GM18868 (cell line): ENCODE results near the gene TAS1R2.
"Not testable (repeated sequence)": the region's sequence is repeated elsewhere in the genome, so short reads cannot be mapped to it uniquely, and the experiment has no call there.

Experiments used
- ATAC-seq: cut with Tn5 transposase; IDR thresholded peaks from one replicate; pipeline ENCODE4 v1.9.1; 2021; ENCODE audit warnings: mild to moderate bottlenecking, moderate library complexity; ENCODE audit not compliant: unreplicated experiment

Gene TAS1R2

GRCh38 chr1:18869847-18870594 lies 10.6 kb upstream of the TAS1R2 start:
- no peak for ATAC-seq

DNA sequence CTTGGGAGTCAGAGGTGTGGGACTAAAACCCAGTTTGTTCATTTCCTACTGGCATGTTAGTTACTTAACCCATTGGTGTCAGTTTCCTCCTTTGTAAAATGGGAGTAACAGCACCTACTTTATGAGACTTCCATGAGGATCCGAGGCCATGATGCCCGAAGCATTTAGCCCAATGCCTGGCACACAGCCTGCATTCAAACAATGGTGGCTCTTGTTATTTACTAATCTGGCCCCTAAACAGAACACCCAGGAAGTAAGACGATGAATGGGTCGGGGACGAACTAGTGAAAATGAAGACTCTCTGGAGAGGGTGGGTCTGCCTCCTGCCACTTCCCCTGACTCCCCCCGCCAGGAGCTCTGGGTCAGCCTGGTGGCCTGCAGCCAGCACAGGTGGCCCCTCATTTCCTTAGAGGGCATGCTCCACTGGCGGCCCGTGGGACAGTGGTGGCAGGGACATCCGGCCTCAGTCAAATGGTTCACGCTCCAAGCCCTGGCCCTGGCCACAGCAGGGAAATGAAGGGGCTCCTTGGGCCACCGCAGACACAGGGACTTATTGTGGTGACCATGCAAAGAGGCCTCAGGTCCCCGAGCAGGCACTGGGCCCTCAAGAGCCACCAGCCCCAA lies 9.5 kb upstream of the TAS1R2 start:
- no peak for ATAC-seq

GRCh38 chr1:18868354-18868753 lies 8.9 kb upstream of the TAS1R2 start:
- ATAC-seq: no peak

- ATAC-seq: no peak
These were observed 7.4 kb upstream of the TAS1R2 start for GRCh38 chr1:18866846-18867245.

GRCh38 chr1:18866314-18866713 lies 6.9 kb upstream of the TAS1R2 start:
- no peak for ATAC-seq

DNA sequence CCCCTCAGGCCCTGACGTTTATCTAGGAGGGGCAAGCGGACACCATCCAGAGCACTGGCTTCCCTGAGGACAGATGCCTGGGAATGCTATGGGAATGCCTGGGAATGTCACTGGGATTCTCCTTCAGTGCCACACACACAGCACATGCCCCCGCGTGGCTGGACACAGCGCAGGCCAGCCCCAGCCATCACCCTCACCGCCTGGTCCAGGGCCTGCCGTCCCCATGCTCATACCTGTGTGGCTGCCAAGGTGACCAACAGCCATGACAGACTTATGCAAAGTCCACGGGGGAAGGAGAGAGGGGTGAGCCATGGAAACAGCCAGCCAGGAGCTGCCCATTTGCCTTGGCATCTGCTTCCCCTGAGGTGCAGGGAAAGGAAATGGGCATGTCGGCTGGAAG lies 5.7 kb upstream of the TAS1R2 start:
- no peak for ATAC-seq

DNA sequence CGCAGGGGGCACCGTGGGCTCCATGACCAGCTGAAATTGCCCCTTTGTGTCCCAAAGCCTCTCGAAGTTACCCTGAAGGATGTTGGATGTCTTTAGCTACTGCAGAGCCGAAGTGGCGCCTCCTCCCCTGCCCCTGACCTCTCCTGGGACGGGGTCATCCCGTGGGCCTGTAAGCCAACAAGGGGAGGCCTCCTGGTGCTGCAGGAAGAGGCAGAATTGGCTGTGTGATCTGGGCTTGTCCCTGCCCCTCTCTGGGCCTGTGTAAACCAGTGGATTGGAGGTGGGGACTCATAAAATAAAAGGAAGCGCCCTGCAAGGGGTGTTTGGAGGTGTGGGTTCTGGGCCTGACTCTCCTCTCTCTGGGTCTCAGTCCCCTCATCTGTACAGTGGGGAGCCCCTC lies 2.1 kb upstream of the TAS1R2 start:
- no peak for ATAC-seq

DNA sequence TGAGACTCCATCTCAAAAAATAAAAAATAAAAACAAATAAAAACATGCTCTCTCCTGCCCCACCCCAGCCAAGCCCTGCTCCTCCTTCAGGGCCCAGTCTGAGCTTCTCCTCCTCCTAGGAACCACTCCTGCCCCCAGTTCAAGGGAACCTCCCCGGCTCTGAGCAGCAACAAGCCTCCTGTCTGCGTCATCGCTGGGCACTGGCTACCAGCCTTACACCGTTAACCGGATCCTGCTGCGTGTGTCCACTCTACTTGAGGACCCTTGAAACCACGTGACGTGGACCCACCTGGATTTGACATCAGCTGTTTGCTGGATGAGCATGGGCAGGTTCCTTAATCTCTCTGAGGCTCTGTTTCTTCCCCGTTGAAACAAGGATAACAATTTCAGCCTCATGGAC lies 1.6 kb upstream of the TAS1R2 start:
- ATAC-seq: no peak

DNA sequence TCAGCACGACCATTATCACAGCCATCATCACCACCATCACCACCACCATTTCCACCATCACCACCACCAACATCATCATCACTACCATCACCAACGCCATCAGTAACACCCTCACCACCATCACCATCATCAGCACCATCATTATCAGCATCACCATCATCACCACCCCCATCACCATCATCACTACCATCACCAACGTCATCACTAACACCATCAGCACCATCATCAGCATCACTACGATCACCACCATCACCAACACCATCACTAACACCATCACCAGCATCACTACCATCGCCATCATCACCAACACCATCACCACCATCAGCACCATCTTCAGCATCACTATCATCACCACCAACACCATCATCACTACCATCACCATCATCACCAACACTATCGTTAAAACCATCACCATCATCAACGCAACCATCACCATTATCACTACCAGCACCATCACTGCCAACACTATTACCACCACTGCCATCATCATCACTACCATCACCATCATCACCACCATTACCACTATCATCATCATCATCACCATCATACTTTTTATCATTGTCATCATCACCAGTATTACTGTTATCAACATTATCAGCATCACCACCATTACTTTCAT lies 1.3 kb downstream of the TAS1R2 start:
- no peak for ATAC-seq

- no peak for ATAC-seq
These were observed 3.0 kb downstream of the TAS1R2 start for GRCh38 chr1:18856435-18856834.

- ATAC-seq: no peak
These were observed 3.9 kb downstream of the TAS1R2 start for GRCh38 chr1:18855573-18855972.

- no peak for ATAC-seq
These were observed 5.0 kb downstream of the TAS1R2 start for GRCh38 chr1:18854331-18855025.

DNA sequence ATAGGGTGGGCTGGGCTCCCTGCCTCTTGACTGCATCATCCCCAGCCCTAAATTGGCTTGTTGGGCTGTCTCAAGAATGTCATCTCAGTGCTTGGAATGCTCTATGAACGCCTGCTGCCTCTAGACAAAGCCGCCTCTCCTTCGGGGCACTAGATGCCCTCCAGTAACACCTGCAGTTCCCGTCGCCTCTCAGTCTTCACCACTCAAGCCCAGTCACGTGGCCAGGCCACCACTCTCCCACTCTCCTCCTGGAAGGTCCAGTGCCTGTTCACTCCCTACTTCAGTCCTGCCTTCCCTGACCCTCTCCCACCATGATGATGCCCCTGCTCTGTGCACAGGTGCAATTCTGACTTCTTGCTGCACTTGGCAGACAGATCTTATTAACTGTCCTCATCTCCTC lies 7.0 kb downstream of the TAS1R2 start:
- no peak for ATAC-seq

- ATAC-seq: no peak
These were observed 10.2 kb downstream of the TAS1R2 start for GRCh38 chr1:18849261-18849711.

DNA sequence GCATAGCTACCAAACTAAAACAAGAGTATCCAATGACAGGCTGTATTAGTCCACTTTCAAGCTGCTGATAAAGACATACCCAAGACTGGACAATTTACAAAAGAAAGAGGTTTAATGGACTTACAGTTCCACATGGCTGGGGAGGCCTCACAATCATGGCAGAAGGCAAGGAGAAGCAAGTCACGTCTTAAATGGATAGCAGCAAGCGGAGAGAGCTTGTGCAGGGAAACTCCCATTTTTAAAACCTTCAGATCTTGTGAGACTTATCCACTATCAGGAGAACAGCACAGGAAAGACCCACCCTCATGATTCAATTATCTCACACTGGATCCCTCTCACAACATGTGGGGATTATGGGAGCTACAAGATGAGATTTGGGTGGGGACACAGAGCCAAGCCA lies 11.7 kb downstream of the TAS1R2 start:
- ATAC-seq: not testable (repeated sequence)

DNA sequence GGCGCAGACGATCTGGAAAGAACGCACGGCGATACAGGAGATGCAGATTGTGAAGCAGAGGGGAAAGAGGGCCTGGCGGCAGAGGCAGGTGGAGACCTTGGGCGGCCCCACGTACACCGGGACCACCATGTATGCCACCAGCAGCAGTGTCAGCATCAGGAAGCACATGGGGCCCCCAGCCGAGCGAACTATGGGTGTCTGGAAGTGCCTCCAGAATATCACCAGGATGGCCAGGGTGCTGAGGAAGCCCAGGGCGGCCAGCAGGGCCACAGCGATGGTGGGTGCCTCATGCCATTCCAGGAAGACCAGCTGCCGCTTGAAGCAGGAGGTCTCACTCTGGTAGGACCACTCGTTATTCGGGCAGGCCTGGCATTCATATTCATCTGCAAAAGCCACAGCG lies 19.3 kb downstream of the TAS1R2 start:
- no peak for ATAC-seq

DNA sequence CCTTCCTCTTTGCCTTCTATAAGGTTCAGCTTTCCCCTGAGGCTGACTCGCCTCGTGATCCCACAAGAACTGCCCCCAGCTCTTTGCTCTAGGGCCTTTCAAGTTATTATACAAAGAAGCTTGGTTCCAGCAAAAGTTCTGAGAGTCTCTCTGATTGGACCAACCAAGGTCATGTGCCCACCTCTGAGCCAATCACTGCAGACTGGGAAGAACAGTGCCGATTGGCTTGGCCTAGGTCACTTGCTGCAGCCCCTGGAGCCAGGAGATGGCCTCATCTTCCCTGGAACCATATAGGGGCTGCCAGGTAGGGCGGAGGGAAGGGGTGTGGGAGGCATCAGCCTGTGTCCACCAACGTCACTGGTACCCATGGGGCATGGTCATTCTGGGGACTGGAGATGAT lies 22.8 kb downstream of the TAS1R2 start:
- ATAC-seq: no peak

DNA sequence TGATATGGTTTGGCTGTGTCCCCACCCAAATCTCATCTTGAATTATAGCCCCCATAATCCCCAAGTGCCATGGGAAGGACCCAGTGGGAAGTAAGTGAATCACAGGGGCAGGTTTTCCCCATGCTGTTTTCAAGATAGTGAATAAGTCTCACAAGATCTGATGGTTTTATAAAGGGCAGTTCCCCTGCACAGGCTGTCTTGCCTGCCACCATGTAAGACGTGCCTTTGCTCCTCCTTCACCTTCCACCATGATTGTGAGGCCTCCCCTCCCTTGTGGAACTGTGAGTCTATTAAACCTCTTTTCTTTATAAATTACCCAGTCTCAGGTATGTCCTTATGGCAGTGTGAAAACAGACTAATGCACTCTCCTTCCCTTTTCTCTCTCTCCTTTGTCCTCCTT lies 27.1 kb downstream of the TAS1R2 start:
- ATAC-seq: not testable (repeated sequence)

DNA sequence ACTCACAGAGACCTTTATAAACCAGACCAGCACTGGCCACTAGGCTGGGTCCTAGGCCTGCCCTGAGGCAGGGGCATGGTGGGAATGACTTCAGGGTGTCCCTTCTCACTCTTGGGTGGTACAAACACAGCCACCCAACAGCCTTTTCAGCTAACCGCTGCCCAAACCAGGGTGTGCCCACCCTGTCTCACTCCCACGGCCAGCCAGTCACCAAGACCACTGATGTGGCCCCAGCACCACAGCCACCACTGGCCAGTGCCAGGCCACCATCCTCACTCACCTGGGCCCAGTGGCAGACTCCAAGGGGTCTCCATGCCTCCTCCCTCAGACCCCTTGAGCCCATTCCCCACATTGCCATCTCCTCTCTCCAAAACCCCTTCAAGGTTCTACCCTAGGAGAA lies 27.8 kb downstream of the TAS1R2 start:
- no peak for ATAC-seq

- no peak for ATAC-seq
These were observed 28.9 kb downstream of the TAS1R2 start for GRCh38 chr1:18830596-18830995.

- no peak for ATAC-seq
These were observed 29.8 kb downstream of the TAS1R2 start for GRCh38 chr1:18829671-18830070.

GRCh38 chr1:18828224-18828623 lies 31.2 kb downstream of the TAS1R2 start:
- no peak for ATAC-seq
